ENCODE data around the gene MKRN3.
"Not testable (repeated sequence)": the region's sequence is repeated elsewhere in the genome, so short reads cannot be mapped to it uniquely, and the experiment has no call there.

The MKRN3 gene

DNA sequence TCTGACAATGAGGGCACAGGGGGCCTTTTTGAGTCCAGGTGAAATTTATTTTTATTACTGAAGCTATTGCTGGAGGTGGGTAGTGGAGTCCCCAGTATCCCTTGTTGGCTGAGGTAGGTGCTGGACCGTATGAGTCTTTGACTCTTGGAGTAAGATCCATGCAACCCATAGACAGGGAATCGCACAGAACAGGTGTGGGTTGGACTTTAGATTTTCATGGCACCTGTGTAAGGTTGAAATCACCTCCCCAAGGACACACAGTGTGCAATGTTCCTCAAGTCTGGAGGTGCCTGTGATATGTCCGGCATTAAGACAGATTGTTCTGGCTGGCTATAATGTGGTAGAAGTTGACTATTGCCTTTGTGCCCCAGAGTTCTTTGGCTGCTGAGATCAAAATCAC is 23.5 kb downstream of the MKRN3 start:
- no peak for DNase-seq (ENCODE audit: low spot score)

DNA sequence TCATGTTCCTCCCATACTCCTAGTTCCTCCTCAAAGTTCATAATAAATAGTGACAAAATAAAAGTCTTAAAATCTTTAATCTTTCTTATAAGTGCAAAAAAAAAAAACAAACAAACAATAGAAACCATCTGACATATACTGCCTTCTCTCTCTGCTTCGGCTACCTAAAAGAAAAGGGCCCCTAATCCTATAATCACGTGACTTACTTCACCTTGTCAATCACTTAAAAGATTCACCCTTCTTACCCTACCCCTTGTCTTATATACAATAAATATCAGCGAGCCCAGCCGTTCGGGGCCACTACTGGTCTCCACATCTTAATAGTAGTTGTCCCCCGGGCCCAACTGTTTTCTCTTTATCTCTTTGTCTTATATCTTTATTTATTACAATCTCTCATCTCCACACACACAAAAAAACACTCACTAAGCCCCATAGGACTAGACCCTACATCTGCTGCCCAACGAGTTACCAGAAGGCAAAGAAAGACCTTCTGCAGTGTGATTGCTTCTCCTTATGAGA is 28.8 kb downstream of the MKRN3 start:
- no peak for DNase-seq (ENCODE audit: low spot score)

DNA sequence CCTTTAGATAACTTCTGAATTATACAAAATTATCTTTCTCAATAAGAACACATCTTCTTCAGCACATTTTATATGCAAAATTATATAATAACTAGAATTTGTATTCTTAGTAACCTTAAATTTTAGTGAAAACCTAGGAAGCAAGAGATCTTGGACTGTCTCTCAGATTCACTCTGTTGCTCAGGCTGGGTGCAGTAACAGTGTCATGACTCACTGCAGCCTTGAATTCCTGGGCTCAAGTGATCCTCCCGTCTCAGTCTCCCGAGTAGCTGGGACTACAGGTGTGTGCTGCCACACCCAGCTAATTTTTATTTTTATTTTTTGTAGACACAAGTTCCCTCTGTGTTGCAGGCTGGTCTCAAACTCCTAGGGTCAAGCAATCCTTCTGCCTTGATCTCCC is 29.9 kb downstream of the MKRN3 start:
- DNase-seq (ENCODE audit: low spot score), result no peak

DNA sequence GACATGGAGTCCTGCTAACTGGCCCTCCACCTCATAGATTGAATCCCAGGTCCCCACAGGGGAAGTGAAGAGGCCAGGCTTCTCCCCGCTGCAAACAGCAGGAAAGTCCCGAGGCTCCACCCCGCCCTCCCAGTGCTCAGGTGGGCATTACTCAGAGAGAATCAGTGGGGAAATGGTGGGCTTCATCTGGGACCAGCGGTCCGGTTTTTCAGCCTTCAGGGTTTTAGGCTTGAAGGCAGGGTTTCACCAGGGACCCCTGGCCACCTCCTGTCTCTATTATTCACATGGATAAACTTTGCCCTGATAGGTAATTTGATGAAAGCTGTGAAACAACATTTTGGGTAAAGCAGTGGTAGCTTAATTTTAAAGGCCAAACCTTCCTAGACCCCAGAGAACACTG is 31.3 kb downstream of the MKRN3 start:
- DNase-seq (ENCODE audit: low spot score), result no peak

DNA sequence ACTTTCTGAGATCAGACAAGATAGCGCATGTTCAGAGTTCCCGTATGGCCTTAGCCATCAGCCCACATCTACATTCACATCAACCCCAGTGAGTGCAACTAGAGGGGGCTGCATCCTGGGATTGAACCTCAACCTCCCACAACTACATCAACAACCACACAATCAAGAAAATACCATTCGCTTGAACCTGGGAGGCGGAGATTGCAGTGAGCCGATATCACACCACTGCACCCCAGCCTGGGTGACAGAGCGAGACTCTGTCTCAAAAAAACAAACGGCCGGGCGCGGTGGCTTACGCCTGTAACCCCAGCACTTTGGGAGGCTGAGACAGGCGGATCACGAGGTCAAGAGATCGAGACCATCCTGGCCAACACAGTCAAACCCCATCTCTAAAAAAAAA is 31.8 kb downstream of the MKRN3 start:
- not testable (repeated sequence) for DNase-seq (ENCODE audit: low spot score)

DNA sequence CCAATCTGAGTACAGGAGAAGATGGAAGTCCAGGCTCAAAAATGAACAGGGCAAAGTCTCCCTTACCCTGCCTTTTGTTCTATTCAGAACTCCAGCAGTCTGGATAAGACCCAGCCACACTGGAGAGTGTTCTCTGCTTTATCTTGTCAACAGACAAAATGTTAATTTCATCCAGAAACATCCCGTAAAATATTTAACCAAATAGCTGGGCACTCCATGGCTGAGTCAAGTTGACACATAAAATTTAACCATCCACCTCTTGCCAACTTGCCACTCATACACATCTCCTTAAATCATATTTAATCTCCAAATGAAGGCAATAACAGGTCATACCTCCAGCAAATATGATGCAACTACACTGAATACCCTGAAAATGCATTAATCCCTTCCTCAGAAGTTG is 33.6 kb downstream of the MKRN3 start:
- no peak for DNase-seq (ENCODE audit: low spot score)

DNA sequence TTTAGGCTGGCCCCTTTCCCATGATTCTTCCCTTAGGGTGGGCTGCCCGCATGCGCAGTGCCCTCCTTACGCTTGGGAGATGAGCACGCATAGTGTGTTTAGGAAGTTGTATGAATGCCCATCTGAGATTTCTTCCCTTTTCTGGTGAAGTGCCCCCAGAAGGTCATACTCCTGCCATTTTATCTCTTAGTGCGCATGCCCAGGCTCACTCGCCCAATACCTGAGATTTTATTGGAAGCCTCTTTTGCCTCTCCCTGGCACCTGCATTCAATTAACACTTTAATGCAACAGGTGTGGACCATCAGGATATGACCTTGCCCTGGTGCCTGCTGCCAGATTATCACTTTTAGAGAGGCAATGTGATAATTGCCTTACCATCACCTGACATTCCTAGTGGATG is 36.6 kb downstream of the MKRN3 start:
- DNase-seq (ENCODE audit: low spot score), result no peak

DNA sequence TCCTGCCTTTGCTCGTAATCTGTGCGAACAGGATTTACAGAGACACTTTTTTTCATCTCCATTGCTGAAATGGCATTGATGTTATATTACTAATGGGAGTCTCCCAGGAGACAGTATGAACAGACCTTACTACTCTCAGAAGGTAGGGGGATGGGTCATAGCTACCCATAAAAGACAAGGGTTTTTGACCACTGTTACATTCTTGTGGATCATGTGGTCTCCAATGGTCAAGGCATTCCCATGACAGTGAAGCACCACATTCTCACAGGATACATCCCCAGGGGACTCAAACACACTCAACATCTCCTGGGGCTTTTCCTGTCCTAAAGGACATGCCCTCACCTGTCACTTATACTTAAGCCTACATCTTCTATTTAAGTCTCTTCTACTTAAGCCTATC is 40.8 kb downstream of the MKRN3 start:
- no peak for DNase-seq (ENCODE audit: low spot score)

DNA sequence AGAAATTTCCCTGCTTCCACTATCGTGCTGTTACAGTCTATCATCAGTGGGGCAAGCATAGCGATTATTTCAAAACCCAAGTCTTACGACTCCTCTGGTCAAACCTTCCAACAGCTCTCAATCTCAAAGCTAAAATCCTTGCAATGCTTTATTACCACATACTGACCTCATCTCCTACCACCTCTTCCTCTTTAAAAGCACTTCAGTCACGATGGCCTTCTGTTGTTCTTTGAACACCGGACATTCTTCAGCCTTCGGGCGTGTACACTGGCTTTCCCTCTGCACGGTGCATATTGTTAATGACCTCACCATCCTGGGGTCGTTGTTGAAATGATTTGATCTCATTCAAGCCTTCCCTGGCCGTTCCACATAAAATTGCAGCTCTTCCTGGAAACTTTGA is 51.1 kb downstream of the MKRN3 start:
- no peak for DNase-seq (ENCODE audit: low spot score)
